OCI-LY7 (cell line): ENCODE results near the gene CLEC18C. TPM values are rescaled to one million over a fixed set of nuclear protein-coding genes. Genes with fewer than 3 reads are reported as not detected.

Source experiments
- BruUV-seq: library from RNA; stranded (reverse); fragments of 400-500 nt; replicated peaks from 2 replicates; lab custom pipeline; 2021; lab: Mats Ljungman, UMichigan
- CTCF ChIA-PET: fragments of 300-600 bp; sonication (Branson Sonifier 250); formaldehyde crosslinking; loops from one replicate; lab custom pipeline; 2022; ENCODE audit warnings: antibody characterized with exemption; ENCODE audit not compliant: unreplicated experiment; lab: Charles Lee
- POLR2A ChIA-PET: fragments of 300-600 bp; sonication (Branson Sonifier 250); formaldehyde crosslinking; loops from one replicate; lab custom pipeline; 2022; ENCODE audit warnings: antibody characterized with exemption; lab: Charles Lee
- DNase-seq: peaks from one replicate; pipeline ENCODE4 v3.0.0-alpha.2; 2015; ENCODE audit warnings: low spot score
- H2AFZ ChIP-seq: fragments of 200-600 bp; sonication (generic), shearing (Covaris generic); 2 replicates; pipeline ENCODE4 v1.6.1; 2014; ENCODE audit warnings: mild to moderate bottlenecking, antibody characterized with exemption, low read length, moderate library complexity
- H3K27ac ChIP-seq: fragments of 200-600 bp; sonication (generic); 2 replicates; pipeline ENCODE4 v1.5.1; 2014; ENCODE audit warnings: mixed run types, low read depth, mild to moderate bottlenecking, moderate library complexity, low read length, inconsistent platforms; ENCODE audit not compliant: poor library complexity, severe bottlenecking
- H3K36me3 ChIP-seq: fragments of 200-600 bp; sonication (generic); 2 replicates; pipeline ENCODE4 v1.6.1; 2014; ENCODE audit warnings: mild to moderate bottlenecking, antibody characterized with exemption, low read length, moderate library complexity, mixed read lengths; ENCODE audit not compliant: insufficient read depth
- H3K4me1 ChIP-seq: fragments of 200-600 bp; sonication (generic); 2 replicates; pipeline ENCODE4 v1.5.1; 2014; ENCODE audit warnings: mild to moderate bottlenecking, low read length; ENCODE audit not compliant: insufficient read depth, poor library complexity, severe bottlenecking
- H3K4me2 ChIP-seq: fragments of 200-600 bp; sonication (generic); 2 replicates; pipeline ENCODE4 v1.6.1; 2014; ENCODE audit warnings: mild to moderate bottlenecking, low read length
- H3K4me3 ChIP-seq: fragments of 200-600 bp; sonication (generic); 2 replicates; pipeline ENCODE4 v1.5.1; 2014; ENCODE audit warnings: mild to moderate bottlenecking, low read depth, low read length; ENCODE audit not compliant: poor library complexity, severe bottlenecking
- H3K79me2 ChIP-seq: fragments of 200-600 bp; sonication (generic); 2 replicates; pipeline ENCODE4 v1.6.1; 2016; ENCODE audit warnings: low read depth, mild to moderate bottlenecking, low read length, moderate library complexity, mixed read lengths; ENCODE audit not compliant: insufficient read depth
- H3K9me2 ChIP-seq: fragments of 200-600 bp; sonication (generic); 2 replicates; pipeline ENCODE4 v1.6.1; 2016; ENCODE audit warnings: mild to moderate bottlenecking, low read length, mixed read lengths; ENCODE audit not compliant: insufficient read depth
- H3K9me3 ChIP-seq: fragments of 200-600 bp; sonication (generic); 2 replicates; pipeline ENCODE4 v1.6.1; 2014; ENCODE audit warnings: mild to moderate bottlenecking, mixed run types, low read length, mixed read lengths
- H4K20me1 ChIP-seq: fragments of 200-600 bp; sonication (generic); 2 replicates; pipeline ENCODE4 v1.6.1; 2014; ENCODE audit warnings: mild to moderate bottlenecking, antibody characterized with exemption, low read length, moderate library complexity, mixed read lengths; ENCODE audit not compliant: insufficient read depth
- EZH2phosphoT487 ChIP-seq: fragments of 200-600 bp; sonication (generic); IDR thresholded peaks from 2 replicates; pipeline ENCODE4 v1.6.1; 2018; ENCODE audit warnings: low read depth, borderline replicate concordance, mild to moderate bottlenecking, mixed run types, antibody characterized with exemption, low read length, moderate library complexity, mixed read lengths
- intact Hi-C: fragments of 100-400 bp; cut with micrococcal nuclease; formaldehyde crosslinking; loops from one replicate; pipeline ENCODE4 v1.10.0; 2022; ENCODE audit not compliant: unreplicated experiment
- total RNA-seq, 2 experiments: library from RNA; depleted of rRNA in 1 of 2; stranded (reverse); fragments of >200 nt in 1 of 2; shearing (Covaris generic) in 1 of 2; gene quantifications; 2 replicates each; pipeline ENCODE4 v1.2.3, GENCODE V29; 2014 to 2022
- TF ChIP-seq, protein P1 (sequence below): fragments of 200-600 bp; sonication (generic); conservative IDR thresholded peaks from 2 replicates; pipeline ENCODE4 v1.5.1; 2014; ENCODE audit warnings: mild to moderate bottlenecking, antibody characterized with exemption, low read length, moderate library complexity, mixed read lengths

Gene CLEC18C
- total RNA-seq, 2 experiments from 2014 or later = not detected

- no TSS peak for BruUV-seq
- TF ChIP-seq, protein P1, sequence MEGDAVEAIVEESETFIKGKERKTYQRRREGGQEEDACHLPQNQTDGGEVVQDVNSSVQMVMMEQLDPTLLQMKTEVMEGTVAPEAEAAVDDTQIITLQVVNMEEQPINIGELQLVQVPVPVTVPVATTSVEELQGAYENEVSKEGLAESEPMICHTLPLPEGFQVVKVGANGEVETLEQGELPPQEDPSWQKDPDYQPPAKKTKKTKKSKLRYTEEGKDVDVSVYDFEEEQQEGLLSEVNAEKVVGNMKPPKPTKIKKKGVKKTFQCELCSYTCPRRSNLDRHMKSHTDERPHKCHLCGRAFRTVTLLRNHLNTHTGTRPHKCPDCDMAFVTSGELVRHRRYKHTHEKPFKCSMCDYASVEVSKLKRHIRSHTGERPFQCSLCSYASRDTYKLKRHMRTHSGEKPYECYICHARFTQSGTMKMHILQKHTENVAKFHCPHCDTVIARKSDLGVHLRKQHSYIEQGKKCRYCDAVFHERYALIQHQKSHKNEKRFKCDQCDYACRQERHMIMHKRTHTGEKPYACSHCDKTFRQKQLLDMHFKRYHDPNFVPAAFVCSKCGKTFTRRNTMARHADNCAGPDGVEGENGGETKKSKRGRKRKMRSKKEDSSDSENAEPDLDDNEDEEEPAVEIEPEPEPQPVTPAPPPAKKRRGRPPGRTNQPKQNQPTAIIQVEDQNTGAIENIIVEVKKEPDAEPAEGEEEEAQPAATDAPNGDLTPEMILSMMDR = no peak
- TF ChIP-seq EZH2phosphoT487 = no peak
Observed at GRCh38 chr16:70157477-70158260, 15.9 kb upstream of the CLEC18C start.

GRCh38 chr16:70158261-70158939 is 15.2 kb upstream of the CLEC18C start:
- peaks cover 86% of the 10 kb centered on the region for H3K36me3 ChIP-seq
- no peaks in the 10 kb centered on the region for H3K9me3 ChIP-seq
- BruUV-seq = TSS peak; percentile 32
- H3K27ac ChIP-seq = no peak overlapping the region
- no peaks in the 10 kb centered on the region for H4K20me1 ChIP-seq
- POLR2A ChIA-PET = no interaction called here
- no peak overlapping the region for H2AFZ ChIP-seq
- H3K9me2 ChIP-seq = no peaks in the 10 kb centered on the region
- no peaks in the 10 kb centered on the region for H3K79me2 ChIP-seq
- TF ChIP-seq EZH2phosphoT487 = no peak
- TF ChIP-seq, protein P1 = peak; percentile 37; the same call in 1 of the 2 replicates
- H3K4me1 ChIP-seq = no peaks in the 10 kb centered on the region
- CTCF ChIA-PET = no interaction called here
- intact Hi-C loops = no loop called here
- DNase-seq = no peak
- H3K4me2 ChIP-seq = no peak overlapping the region
- H3K4me3 ChIP-seq = no peak overlapping the region

More at GRCh38 chr16:70157477-70158260, 15.9 kb upstream of the CLEC18C start:
- H4K20me1 ChIP-seq = no peaks in the 10 kb centered on the region
- CTCF ChIA-PET = no interaction called here
- H2AFZ ChIP-seq = no peak overlapping the region
- intact Hi-C loops = no loop called here
- H3K4me2 ChIP-seq = no peak overlapping the region
- no peaks in the 10 kb centered on the region for H3K4me1 ChIP-seq
- no peak overlapping the region for H3K27ac ChIP-seq
- H3K9me3 ChIP-seq = no peaks in the 10 kb centered on the region
- H3K79me2 ChIP-seq = no peaks in the 10 kb centered on the region
- DNase-seq = no peak
- no peaks in the 10 kb centered on the region for H3K9me2 ChIP-seq
- H3K4me3 ChIP-seq = no peak overlapping the region
- peaks cover 93% of the 10 kb centered on the region for H3K36me3 ChIP-seq
- POLR2A ChIA-PET = no interaction called here
